Measurements from ENCODE around the gene LHPP.

The LHPP gene

GRCh38 chr10:124554085-124554858 is 92.6 kb downstream of the LHPP start:
- H3K4me1 ChIP-seq (ENCODE audit: low read depth, poor library complexity, severe bottlenecking), result no peaks in the 10 kb centered on the region
- no peak overlapping the region for H3K4me3 ChIP-seq (IDR thresholded peaks at IDR 0.05; ENCODE audit: insufficient read depth, low read depth, low read length)
- H4K20me1 ChIP-seq (ENCODE audit: insufficient read depth), result no peaks in the 10 kb centered on the region
- H3K27me3 ChIP-seq (ENCODE audit: insufficient read depth, low read depth), result no peaks in the 10 kb centered on the region
- TF ChIP-seq CTCF (conservative IDR thresholded peaks at IDR 0.05; ENCODE audit: low read depth, low read length), result no peak
- H3K4me2 ChIP-seq, result no peak overlapping the region
- no peak overlapping the region for H3K27ac ChIP-seq
- H3K79me2 ChIP-seq (ENCODE audit: insufficient read depth, low read depth), result no peaks in the 10 kb centered on the region
- H3K36me3 ChIP-seq (ENCODE audit: insufficient read depth), result no peaks in the 10 kb centered on the region
- H3K9ac ChIP-seq, result no peak overlapping the region
- H2AFZ ChIP-seq (ENCODE audit: low read depth), result no peak overlapping the region

- no peak overlapping the region for H3K4me2 ChIP-seq
- no peaks in the 10 kb centered on the region for H3K4me1 ChIP-seq (ENCODE audit: low read depth, poor library complexity, severe bottlenecking)
- H4K20me1 ChIP-seq (ENCODE audit: insufficient read depth), result no peaks in the 10 kb centered on the region
- no peak overlapping the region for H3K4me3 ChIP-seq (IDR thresholded peaks at IDR 0.05; ENCODE audit: insufficient read depth, low read depth, low read length)
- no peak overlapping the region for H2AFZ ChIP-seq (ENCODE audit: low read depth)
- no peaks in the 10 kb centered on the region for H3K27me3 ChIP-seq (ENCODE audit: insufficient read depth, low read depth)
- H3K79me2 ChIP-seq (ENCODE audit: insufficient read depth, low read depth), result no peaks in the 10 kb centered on the region
- no peak overlapping the region for H3K9ac ChIP-seq
- TF ChIP-seq CTCF (conservative IDR thresholded peaks at IDR 0.05; ENCODE audit: low read depth, low read length), result no peak
- H3K27ac ChIP-seq, result no peak overlapping the region
- no peaks in the 10 kb centered on the region for H3K36me3 ChIP-seq (ENCODE audit: insufficient read depth)
These were observed 95.5 kb downstream of the LHPP start for GRCh38 chr10:124557167-124557566.

- Histone ChIP-seq H3K27me3 (ENCODE audit: insufficient read depth, low read depth) (no peaks in the 10 kb centered on the region), H3K36me3 (ENCODE audit: insufficient read depth) (no peaks in the 10 kb centered on the region), H3K4me2 (no peak overlapping the region), H3K9ac (no peak overlapping the region), H2AFZ (ENCODE audit: low read depth) (no peak overlapping the region), H3K79me2 (ENCODE audit: insufficient read depth, low read depth) (no peaks in the 10 kb centered on the region), H3K4me3 (IDR thresholded peaks at IDR 0.05; ENCODE audit: insufficient read depth, low read depth, low read length) (no peak overlapping the region), H3K27ac (no peak overlapping the region), H4K20me1 (ENCODE audit: insufficient read depth) (no peaks in the 10 kb centered on the region), H3K4me1 (ENCODE audit: low read depth, poor library complexity, severe bottlenecking) (no peaks in the 10 kb centered on the region)
- TF ChIP-seq CTCF (conservative IDR thresholded peaks at IDR 0.05; ENCODE audit: low read depth, low read length), result no peak
These were observed 96.2 kb downstream of the LHPP start for GRCh38 chr10:124557648-124558338.

GRCh38 chr10:124558339-124559321 is 97.0 kb downstream of the LHPP start:
- Histone ChIP-seq H3K36me3 (ENCODE audit: insufficient read depth) (no peaks in the 10 kb centered on the region), H4K20me1 (ENCODE audit: insufficient read depth) (no peaks in the 10 kb centered on the region)
- TF ChIP-seq CTCF (conservative IDR thresholded peaks at IDR 0.05; ENCODE audit: low read depth, low read length), result no peak

More at GRCh38 chr10:124558339-124559321, 97.0 kb downstream of the LHPP start:
- H3K4me2 ChIP-seq, result no peak overlapping the region
- H3K79me2 ChIP-seq (ENCODE audit: insufficient read depth, low read depth), result no peaks in the 10 kb centered on the region
- no peak overlapping the region for H2AFZ ChIP-seq (ENCODE audit: low read depth)
- no peaks in the 10 kb centered on the region for H3K4me1 ChIP-seq (ENCODE audit: low read depth, poor library complexity, severe bottlenecking)
- H3K9ac ChIP-seq, result no peak overlapping the region
- H3K27ac ChIP-seq, result no peak overlapping the region
- no peaks in the 10 kb centered on the region for H3K27me3 ChIP-seq (ENCODE audit: insufficient read depth, low read depth)
- H3K4me3 ChIP-seq (IDR thresholded peaks at IDR 0.05; ENCODE audit: insufficient read depth, low read depth, low read length), result no peak overlapping the region
